ENCODE measurements around the gene LETM1. TPM values are rescaled to one million over a fixed set of nuclear protein-coding genes. Genes with fewer than 3 reads are reported as not detected.

The LETM1 gene
- total and polyA plus RNA-seq, 2 of the 8 experiments (the other 6 are each of a cell fraction or from before 2014, with no cell fraction given), result 19.8 to 50.1 TPM

DNA sequence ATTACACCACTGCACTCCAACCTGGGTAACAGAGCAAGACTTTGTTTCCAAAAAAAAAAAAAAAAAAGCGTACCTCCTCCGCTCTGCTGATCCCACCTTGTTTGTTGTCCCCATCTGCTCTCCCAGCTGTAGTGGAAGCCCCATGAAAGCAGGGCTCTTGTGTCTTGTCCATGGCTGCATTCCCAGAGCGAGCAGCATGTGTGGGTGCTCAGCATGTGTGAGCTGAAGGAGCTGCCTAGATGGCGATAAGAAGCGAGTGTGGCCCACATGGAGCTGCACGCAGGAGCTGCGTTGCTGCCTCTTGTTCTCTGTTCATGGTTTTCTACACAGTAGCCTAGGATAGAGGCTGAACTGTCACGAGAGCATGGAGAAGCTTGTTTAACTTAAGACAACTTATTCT is 27.6 kb upstream of the LETM1 start:
- no peak overlapping the region for H3K27ac ChIP-seq (ENCODE audit: low read depth, low read length)
- H2BK12ac ChIP-seq (ENCODE audit: low read depth, low read length), result no peak overlapping the region
- no peak overlapping the region for H2AFZ ChIP-seq (ENCODE audit: low read length)
- FAIRE-seq (no peak), DNase-seq (ENCODE audit: low read depth in 1 of 2, low spot score in 2 of 2) (no peak)
- H2BK20ac ChIP-seq (ENCODE audit: low read length), result no peak overlapping the region
- H4K5ac ChIP-seq (ENCODE audit: insufficient read length, low read depth, low read length), result no peak overlapping the region
- H3K79me1 ChIP-seq (ENCODE audit: low read depth, low read length), result peaks cover 25% of the 10 kb centered on the region
- H3K56ac ChIP-seq (replicated peaks; ENCODE audit: insufficient read length, low read depth, low read length), result no peak overlapping the region
- no peak overlapping the region for H3K18ac ChIP-seq (ENCODE audit: extremely low read depth, low read length)
- no peak overlapping the region for H3K4me3 ChIP-seq (ENCODE audit: extremely low read depth in 1 of 4, insufficient read depth in 2 of 4, low read depth in 3 of 4, low read length in 4 of 4)
- H2BK5ac ChIP-seq (ENCODE audit: low read depth, low read length), result no peak overlapping the region
- H4K8ac ChIP-seq (ENCODE audit: extremely low read depth, insufficient read depth, low read length), result no peak overlapping the region
- H3K9me3 ChIP-seq (ENCODE audit: insufficient read depth in 2 of 2, low read depth in 1 of 2, low read length in 1 of 2), result no peaks in the 10 kb centered on the region
- H3K4me1 ChIP-seq (replicated peaks in 1 of 4; ENCODE audit: control insufficient read depth in 3 of 4, insufficient read depth in 4 of 4, low read length in 3 of 4), result no peaks in the 10 kb centered on the region; a peak in 2 of 7 replicates
- no peaks in the 10 kb centered on the region; a peak in 1 of 8 replicates for H3K36me3 ChIP-seq (ENCODE audit: control insufficient read depth in 2 of 4, insufficient read depth in 4 of 4, low read length in 3 of 4)
- 99% methylated on average over 7 of the region's 8 CpGs; no CpG with 5 or more reads in 1 of the 2 experiments for WGBS, 2 experiments (ENCODE audit: extremely low coverage in 1 of 2, insufficient coverage in 1 of 2, insufficient read length in 1 of 2, insufficient replicate concordance in 2 of 2, low coverage in 1 of 2, low lambda C conversion rate in 2 of 2, missing lambda C conversion rate in 1 of 2)
- no peak overlapping the region for H3K4ac ChIP-seq (replicated peaks; ENCODE audit: insufficient read length, low read depth, low read length)
- no peak overlapping the region for H4K91ac ChIP-seq (replicated peaks; ENCODE audit: insufficient read length, low read length)
- no peak overlapping the region for H3K9ac ChIP-seq (replicated peaks in 1 of 4; ENCODE audit: extremely low read depth in 1 of 4, low read depth in 3 of 4, low read length in 3 of 4)
- H3K79me2 ChIP-seq (ENCODE audit: control insufficient read depth in 1 of 2, insufficient read depth in 2 of 2, low read length in 2 of 2), result peaks cover 27 to 93% of the 10 kb centered on the region in 2 experiments
- H4K20me1 ChIP-seq (replicated peaks in 1 of 2; ENCODE audit: control insufficient read depth in 1 of 2, insufficient read depth in 2 of 2, low read length in 2 of 2), result peaks cover 39 to 42% of the 10 kb centered on the region in 2 experiments
- no peak overlapping the region for H3K14ac ChIP-seq (ENCODE audit: insufficient read length)
- no peaks in the 10 kb centered on the region for H3K27me3 ChIP-seq (replicated peaks in 1 of 4; ENCODE audit: control insufficient read depth in 3 of 4, extremely low read depth in 1 of 4, insufficient read depth in 3 of 4, low read length in 3 of 4)
- no peaks in the 10 kb centered on the region for H3K23me2 ChIP-seq (ENCODE audit: low read depth, low read length)
- H2AK5ac ChIP-seq (ENCODE audit: low read depth, low read length), result no peak overlapping the region
- no peak overlapping the region for H2BK15ac ChIP-seq (ENCODE audit: low read length)
- no peak overlapping the region for H3K4me2 ChIP-seq (ENCODE audit: insufficient read depth in 1 of 2, low read depth in 2 of 2, low read length in 2 of 2)
- TF ChIP-seq YY1 (IDR thresholded peaks at IDR 0.05; ENCODE audit: low read depth, low read length) (no peak), KDM5A (IDR thresholded peaks at IDR 0.05; ENCODE audit: low read length) (no peak)
- no peak overlapping the region for H3K23ac ChIP-seq (ENCODE audit: insufficient read length)
- ChIA-PET POLR2A (ENCODE audit: partially characterized antibody) (no interaction called here), CTCF (ENCODE audit: partially characterized antibody) (interaction anchor here (0.8 to 6.2 kb wide), 4 partner anchors 10 to 94 kb away, joined by 3 to 65 read pairs (median 4); no protein-coding TSS in a partner anchor)
- H2BK120ac ChIP-seq (replicated peaks; ENCODE audit: low read depth, low read length), result no peak overlapping the region
